Stimulated activated CD8-positive, alpha-beta memory T cell treated with anti-CD3 and anti-CD28 coated beads, Interleukin-7, amount 100 ng/mL, for 4 hours (primary cell): ENCODE results near the gene SLC2A9.
A peak's percentile ranks its signal among the peaks of the same experiment; 100 is the strongest.

Source experiments
- DNase-seq, 2 donors: peaks; one replicate each; pipeline ENCODE4 v3.0.0-alpha.2; 2020; ENCODE audit warnings: low read depth in 2 of 2

Gene SLC2A9

DNA sequence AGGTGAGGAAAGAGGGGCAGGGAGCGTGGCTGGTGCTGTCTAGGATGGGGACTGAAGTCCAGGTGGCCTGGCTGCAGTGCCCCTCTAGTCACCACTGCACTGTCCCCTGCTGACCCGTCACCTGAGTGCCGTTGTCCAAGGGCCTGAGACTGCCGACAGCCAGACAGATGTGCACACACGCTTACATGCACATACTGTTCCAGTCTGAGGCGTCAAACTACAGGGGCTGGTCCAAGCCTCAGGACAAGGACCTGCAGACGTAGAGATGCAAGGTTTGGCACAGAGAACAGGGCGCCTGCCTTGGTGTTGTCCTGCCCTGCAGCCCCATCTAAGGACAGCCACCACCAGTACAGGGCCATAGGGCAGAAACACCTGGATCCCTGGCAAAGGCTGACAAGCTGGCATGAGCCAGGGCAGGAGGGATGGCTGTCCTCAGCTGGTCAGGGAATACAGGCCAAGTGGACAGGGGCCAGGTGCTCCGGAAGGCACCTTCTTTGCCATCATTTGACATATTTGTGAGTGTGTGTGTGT, 1.7 kb downstream of the SLC2A9 start:
- DNase-seq, result no peak

DNA sequence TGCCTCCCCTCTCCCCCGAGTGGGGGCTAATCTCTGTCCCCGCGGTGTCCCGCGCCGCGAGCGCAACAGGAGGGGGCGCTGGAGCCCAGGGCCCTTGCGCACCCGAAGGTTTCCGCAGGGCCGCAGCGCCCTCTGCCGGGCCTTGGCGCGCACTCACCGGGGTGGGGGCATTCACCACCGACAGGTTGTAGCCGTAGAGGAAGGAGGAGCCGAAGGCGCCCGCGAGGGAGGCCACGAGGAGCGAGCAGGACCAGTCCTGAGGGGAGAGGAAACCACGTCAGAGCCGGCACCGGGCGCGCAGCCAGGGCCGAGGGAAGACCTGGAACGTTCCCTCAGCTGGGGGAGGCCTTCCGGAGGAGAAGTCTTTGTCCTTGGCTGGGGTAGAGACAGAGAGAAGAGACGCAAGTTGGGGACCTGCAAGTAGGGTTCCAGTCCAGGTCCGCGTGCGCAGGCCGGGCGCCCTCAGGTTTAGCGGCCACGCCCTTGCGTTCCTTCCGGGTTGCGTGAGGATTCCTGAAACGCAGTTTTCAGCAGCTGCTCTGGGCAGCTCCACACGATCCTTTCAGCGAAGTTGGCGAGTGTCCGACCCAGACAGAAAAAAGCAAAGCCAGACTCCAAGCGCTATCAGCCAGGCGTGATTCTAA, 2.4 kb downstream of the SLC2A9 start:
- DNase-seq, result peak; percentile 76 to 86

DNA sequence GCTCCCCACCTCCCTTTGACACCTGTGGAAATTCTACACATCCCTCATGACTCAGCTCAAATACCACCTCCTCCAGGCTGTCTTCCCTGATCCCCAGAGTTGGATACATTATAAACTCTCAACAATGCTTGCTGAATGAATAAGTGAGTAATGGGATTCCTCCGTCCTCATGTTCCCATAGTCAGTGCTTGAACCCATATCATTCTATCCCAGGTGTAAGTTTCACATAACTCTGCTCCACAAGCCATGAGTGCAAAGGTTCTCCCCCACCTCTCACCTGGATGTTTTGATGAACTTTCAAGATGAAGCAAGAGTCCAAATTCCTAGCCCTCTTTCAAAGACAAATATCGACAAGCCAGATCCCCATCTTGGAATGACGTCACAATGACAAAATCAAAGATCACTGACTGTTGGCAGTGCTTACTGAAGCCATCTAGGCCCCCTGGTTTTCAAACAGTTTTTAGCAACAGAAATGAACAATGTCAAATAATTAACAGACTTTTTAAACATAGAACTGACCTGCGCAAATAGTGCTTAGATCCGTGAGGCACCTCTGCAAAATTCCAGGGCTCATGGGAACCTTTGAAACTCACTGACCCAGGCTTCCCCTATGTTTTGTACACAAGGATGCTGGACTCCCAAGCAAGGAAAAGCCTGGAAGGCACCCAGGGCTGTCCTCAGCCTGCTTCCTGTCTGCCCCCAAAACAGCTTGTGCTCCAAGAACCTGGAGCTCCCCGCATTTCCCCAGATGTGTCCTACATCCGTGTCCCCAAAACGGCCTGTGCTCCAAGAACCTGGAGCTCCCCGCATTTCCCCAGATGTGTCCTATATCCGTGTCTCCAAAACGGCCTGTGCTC, 4.0 kb downstream of the SLC2A9 start:
- DNase-seq, result no peak

DNA sequence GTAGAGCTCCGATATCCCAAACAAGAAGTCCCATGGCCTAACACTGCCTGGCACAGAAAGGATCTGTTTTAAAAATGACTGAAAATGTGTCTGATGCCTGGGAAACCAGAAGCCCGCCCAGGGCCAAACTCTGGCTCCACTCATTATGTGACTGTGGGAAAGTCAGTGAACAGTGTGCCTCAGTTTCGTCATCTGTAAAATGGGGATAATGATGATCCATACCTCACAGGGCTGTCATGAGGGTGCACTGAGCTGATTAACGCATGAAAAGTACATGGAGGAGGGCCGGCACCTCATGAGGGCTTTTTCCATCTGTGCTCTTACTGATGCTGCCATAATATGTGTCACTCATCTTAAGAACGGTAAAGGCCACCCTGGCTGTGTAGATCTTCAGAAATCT, 5.1 kb downstream of the SLC2A9 start:
- DNase-seq, result no peak

DNA sequence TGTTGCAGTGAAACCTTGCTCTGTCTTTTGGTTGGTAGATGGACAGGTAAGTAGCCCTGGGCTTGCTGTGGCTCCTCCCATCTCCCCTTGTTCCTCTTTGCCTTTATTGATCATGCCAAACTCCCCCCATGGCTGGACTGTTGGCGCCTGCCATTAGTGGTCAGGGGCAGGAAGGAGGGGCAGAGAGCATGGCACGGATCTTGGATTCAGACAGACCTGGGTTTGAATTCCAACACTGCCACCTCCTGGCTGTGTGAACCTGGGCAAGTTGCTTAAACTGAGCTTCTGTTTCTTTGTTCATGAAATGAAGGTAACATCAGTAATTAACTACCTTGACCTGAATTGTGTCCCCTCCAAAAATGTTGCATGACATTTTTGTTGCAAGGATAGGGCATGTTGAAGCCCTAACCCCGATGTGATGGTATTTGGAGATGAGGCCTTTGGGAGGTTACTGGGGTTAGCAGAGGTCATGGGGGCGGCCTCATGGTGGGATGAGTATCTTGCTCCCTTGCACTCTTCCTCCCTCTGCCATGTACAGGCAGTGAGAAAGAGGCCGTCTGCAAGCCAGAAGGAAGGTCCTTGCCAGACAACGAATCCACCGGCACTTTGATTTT, 6.0 kb downstream of the SLC2A9 start:
- DNase-seq, result no peak

DNA sequence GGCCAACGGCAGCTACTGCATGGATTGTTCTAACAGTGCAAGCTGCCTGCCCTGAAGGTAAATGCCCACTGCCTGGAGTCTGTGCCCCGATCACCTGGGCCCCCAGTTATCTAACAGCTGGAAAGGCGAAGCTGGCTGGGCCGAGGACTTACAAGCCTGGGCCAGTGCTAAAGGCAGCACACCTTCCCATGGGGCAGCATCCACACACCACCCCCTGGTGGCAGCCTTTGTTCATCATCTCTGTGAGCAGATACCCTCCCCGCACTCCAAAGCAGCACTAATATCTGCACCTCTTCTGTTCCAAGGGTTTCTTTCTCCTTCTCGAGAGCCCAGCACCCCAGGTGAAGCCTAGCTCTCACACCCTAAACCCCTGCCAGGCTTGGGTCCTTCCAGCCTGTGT, 7.6 kb downstream of the SLC2A9 start:
- DNase-seq, result no peak

DNA sequence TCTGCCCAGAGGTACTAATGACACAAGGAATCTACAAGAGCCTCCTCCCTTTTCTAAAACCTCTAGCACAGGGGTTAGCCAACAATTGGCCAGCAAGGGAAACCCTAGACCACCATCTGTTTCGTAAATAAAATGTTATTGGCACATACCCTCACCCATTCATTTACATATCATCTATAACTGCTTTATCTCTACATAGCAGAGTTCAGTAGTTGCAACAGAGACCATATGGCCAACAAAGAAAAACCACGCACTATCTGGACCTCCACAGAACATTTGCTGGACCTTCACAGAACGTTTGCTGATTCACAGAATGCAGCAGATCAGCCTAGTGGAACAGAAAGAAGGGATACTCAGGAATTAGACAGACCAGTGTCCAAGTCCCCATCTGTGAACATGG, 9.4 kb downstream of the SLC2A9 start:
- DNase-seq, result no peak

DNA sequence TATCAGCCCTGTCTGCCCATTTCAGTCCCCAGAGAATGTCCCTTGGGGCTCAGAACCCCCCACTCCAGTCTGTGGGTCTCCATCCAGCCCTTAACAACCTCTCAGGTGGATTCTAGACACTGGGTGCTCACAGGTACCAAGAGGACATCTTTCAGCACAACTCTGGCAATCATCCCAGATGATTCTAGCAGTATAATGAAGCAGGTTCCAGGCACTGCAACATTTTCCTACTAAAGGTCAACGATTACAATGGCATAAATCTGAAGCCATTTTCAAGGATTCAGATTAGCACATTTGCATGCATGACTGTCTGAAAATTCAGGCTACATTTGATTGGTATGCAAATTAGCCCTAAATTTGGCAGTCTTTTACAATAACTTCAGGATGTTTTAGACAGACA, 10.0 kb downstream of the SLC2A9 start:
- DNase-seq, result no peak

DNA sequence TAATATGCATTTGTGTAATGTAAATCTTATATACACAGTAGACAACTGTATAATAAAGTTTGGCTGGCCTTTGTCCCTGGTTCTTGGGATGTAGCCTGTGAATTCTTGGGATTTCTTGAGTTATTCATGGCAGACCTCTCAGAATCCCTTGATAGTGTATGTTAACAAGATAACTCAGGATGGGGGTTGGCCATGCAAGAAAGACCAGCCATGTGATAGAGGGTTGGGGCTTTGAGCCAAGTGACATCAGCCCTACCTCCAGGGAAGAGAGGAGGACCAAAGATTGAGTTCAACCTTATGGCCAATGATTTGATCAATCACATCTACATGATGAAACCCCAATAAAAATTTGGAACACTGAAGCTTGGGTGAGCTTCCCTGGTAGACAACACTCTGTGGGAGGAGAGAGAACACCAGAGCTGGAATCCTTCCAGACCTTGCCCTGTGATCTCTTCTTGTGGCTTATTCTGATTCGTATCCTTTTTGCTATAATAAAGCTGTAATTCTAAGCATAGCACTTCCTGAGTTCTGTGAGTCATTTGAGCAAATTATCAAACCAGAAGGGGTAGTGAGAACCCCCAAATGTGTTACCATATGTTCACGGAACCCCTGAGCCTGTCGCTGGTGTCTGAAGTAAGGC, 11.3 kb downstream of the SLC2A9 start:
- DNase-seq, result no peak

DNA sequence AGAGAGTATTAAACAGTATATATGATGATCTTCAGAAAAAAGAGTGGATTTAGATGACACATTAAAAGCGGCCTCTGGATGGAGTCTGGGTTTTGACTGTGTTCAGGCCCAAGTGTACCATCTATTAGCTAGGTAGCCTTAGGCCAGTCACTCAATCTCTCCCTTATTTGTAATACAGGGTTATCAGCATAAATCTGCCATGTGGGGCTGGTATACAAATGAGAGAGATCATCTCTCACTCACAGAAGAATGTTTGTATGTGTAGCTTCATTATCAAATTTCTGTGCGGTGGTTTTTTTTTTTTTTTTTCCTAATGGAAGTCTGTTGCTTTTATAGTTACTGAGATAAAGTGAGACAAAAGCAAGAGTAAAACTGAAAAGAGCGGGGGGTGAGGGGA, 12.7 kb downstream of the SLC2A9 start:
- DNase-seq, result no peak

DNA sequence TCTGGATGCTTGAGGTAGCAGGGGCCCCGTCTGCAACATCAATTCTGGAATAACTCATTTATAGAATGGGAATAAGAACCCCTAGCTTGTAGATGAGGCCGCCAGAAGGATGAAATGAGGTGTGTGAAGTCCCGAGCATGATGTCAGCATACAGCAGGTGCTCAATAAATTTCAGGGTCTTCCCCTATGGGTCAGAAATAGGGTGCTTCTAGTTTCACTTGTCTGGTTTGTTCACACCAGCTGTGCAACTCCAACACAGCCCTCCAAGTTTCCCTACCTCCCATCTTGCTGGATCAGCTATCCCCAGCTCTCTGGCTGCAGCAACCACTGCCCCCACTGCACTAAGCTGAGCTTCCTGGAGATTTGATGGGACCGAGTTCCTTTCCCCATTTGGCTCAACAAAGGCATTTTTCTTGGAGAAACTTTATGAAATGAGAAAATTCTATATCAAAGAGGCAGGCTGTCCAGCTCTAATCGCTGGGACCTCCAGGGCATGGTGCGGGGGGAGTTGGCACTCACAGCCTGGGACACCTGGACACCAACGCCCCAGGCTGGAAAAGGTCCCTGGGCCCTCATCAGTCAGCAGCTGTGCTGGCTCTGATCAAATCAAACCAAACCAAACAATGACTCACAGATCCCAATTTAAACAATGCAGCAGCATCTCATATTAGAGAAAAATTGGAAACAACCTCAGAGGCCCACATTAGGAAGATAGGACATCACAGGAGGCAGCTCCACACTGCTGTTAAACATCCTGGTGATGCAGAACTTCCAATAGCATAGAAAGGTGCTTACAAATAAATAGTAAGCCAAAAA, 13.3 kb downstream of the SLC2A9 start:
- no peak for DNase-seq

DNA sequence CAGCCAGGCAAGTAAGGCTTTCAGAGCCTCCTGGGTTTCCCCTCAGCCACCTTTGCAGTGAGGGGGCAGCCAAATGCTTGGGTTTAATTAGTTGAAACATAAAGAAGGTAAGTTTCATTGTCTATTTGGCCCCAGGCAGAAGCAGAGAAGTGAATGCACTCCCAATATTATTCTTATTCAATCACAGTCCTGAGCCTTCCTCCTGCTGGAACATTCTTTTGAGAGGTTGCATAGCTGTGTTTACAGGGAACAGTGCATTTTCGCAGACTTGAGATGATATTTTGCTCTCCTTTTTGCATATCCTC, 13.9 kb downstream of the SLC2A9 start:
- no peak for DNase-seq

DNA sequence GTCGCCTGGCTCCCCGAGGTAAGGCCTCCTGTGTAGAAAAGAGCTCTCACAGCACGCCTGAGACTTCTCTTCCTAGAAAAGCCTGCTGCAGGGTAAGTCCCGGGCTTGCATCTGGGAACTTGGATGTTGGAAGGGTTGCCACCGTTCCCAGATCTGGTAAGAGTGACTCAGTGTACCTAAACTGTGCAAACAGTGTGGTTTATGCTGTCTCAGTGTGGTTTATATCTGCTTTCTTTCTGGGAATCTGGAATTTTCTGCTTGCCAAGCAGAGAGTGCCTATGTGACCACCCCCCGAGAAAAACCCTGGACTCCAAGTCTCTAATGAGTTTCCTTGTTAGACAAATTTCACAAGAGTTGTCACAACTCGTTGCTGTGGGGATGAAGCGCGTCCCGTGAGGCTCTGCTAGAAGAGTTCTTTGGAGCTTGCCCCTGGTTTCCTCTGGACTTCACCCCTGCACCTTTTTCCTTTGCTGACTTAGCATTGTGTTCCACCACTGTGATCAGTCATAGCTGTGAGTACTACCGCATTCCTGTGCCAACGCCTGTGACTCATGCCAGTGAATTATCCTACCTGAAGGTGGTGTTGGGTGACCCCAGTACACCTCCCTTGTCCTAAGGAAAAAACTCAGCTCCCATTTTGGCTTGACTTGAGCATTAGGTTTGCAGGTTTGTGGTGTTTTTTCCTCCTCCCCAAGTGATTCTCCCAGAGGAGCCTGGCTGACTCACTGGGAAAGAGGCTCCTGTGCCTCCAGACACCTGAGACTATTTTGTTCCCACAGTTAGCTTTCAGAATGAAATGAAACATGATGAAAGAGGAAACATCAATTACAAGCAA, 14.5 kb downstream of the SLC2A9 start:
- DNase-seq, result no peak

DNA sequence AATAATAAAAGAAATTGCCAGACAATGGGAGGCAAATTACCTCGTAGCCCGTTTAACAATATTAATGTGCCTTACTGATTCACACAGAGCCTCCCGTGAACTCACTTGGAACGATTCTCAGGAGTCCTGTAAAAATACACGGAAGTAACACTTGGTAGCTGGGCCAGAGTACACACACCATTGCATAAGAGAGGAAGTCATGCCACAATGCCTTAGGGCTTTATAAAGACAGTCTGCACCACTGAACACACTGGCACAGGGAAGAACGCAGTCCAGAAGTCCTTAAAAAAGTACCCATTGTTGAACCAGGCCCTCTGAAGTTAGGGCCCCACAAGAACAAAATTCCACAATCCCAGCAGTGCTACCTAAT, 15.1 kb downstream of the SLC2A9 start:
- no peak for DNase-seq

DNA sequence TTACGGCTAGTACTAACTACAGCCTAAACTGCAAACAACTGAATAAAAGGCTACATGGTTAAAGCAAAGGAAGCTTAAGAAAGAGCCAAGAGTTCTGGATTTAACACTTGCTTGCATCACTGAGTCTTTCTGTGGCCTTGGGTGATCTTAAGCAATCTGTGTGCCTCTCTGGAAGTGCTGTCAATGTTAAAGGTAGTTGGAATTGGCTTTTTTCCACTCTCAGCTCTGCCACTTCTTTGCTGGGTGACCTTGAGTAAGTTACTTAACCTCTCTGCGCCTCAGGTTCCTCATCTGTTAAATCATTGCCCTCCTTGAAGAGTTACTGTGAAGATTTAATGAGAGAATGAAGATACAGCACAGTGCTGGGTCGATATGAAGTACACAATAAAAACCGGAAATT, 15.7 kb downstream of the SLC2A9 start:
- DNase-seq, result no peak

DNA sequence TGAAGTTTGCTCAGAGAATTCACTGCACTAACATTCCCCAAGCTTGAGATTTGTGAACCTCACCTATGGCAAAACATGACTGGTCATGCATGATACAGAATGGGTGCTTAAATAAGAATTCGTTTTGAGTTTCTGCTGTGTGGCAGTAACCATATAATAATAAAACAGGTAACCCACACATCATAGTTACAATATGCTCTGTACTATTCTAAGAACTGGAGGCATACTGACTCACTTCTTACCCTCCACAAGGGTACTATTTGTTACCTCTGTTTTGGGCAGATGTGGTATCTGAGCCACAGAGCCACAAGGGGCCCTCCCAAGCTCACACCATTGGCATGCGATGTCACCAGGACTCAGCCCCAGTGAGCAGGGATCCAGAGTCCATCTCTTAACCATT, 17.6 kb downstream of the SLC2A9 start:
- DNase-seq, result no peak

DNA sequence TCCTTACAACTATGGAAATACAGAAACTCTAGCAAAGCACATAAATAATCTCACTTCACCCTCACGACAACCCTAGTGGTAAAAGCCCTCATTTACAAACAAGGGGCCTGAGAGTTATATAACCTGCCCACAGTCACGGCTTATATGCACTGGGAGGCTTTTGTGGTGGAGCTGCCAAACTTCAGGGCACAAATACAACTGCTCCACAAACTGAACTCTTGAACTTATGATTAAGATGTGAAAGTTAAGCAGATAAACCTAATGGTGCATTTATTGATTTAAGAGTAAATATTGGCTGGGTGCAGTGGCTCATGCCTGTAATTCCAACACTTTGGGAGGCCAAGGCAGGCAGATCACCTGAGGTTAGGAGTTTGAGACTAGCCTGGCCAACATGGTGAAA, 19.0 kb downstream of the SLC2A9 start:
- DNase-seq, result no peak

DNA sequence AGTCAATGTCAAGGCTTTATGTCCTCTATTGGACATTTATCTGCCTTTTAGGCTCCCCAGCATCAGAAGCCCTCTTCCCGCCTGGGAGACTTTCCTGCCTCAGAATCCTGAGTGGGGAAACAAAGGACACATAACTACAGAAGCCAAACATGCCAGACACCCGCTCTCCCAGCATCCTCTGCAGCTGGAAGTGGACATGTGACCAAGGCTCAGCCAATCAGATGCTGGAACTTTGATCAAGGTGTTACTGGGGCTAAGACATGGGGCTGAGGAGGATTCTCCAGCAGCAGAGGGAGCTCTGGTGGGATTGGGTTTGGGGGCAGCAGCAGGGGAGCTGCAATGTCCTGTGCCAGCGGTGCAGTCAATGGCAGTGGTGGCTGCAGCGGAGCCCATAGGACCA, 19.5 kb downstream of the SLC2A9 start:
- DNase-seq, result no peak

DNA sequence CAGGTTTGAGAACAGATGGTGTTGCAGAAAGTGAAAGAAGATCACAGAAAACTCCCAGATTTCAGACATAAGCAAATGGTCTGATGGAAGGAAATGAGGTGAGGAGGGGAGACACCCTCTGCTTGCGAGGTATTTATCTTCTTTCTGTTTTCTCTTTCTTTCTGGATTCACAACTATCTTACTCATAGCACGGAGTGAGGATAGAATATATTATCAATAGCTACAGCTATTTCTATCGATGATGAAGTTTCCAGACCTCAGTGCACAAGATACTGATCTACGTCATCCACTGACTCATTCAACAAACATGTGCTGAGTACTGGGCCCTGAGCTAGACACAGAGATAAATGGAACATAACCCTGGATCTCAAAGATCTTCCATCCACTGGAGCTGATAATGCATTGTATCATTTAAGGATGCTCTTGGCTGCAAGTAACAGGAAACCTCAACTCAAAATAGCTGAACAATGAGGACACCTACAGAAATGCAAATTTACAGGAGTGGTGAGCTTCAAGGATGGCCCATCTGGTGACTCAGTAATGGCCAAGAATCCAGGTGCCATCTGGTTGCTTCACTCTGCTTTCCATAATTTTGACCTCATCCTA, 21.2 kb downstream of the SLC2A9 start:
- no peak for DNase-seq

DNA sequence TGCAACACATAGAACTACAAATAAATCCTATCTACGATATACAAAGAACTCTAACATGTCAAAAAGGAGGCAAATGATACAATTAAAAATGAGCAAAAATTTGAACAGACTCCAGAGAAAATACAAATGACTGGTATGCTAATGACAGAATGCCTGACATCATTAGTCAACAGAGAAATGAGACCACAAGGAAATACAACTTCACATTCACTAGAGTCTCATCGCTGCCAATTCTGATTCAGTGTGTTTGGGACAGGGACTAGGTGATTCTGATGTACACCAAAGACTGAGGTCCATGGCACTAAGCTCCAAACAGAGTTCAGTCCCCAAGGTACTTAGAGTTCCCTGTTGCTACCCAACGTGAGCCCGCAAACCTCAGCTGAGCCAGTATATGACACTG, 23.4 kb downstream of the SLC2A9 start:
- DNase-seq, result no peak
